GM23248 (cell line): ENCODE measurements around the gene POLA1. TPM values are rescaled to one million over a fixed set of nuclear protein-coding genes. Genes with fewer than 3 reads are reported as not detected.

Source experiments
- DNase-seq: peaks from one replicate; pipeline ENCODE4 v3.0.0-alpha.2; 2015
- H2AFZ ChIP-seq: fragments of 200-600 bp; sonication (generic); 2 replicates; pipeline ENCODE4 v1.6.1; 2016; ENCODE audit warnings: antibody characterized with exemption
- H3F3A ChIP-seq: fragments of 200-600 bp; sonication (generic); 2 replicates; pipeline ENCODE4 v1.6.1; 2016; ENCODE audit warnings: mild to moderate bottlenecking, antibody characterized with exemption, mixed run types; ENCODE audit not compliant: insufficient read depth
- H3K27ac ChIP-seq: fragments of 200-600 bp; sonication (generic); 2 replicates; pipeline ENCODE4 v1.5.1; 2016; ENCODE audit warnings: mild to moderate bottlenecking
- H3K27me3 ChIP-seq: fragments of 200-600 bp; sonication (generic); replicated peaks from 2 replicates; pipeline ENCODE4 v1.6.1; 2016; ENCODE audit warnings: mild to moderate bottlenecking; ENCODE audit not compliant: insufficient read depth
- H3K36me3 ChIP-seq: fragments of 200-600 bp; sonication (generic); 2 replicates; pipeline ENCODE4 v1.6.1; 2016; ENCODE audit warnings: low read depth, mild to moderate bottlenecking
- H3K4me1 ChIP-seq: fragments of 200-600 bp; sonication (generic); 2 replicates; pipeline ENCODE4 v1.6.1; 2016; ENCODE audit warnings: mild to moderate bottlenecking; ENCODE audit not compliant: insufficient read depth
- H3K4me2 ChIP-seq: fragments of 200-600 bp; sonication (generic); one replicate; pipeline ENCODE4 v1.6.1; 2016; ENCODE audit warnings: mild to moderate bottlenecking; ENCODE audit not compliant: unreplicated experiment
- H3K4me3 ChIP-seq: fragments of 200-600 bp; sonication (generic); 2 replicates; pipeline ENCODE4 v1.5.1; 2016; ENCODE audit warnings: mild to moderate bottlenecking
- H3K79me2 ChIP-seq: fragments of 200-600 bp; sonication (generic); 2 replicates; pipeline ENCODE4 v1.6.1; 2016; ENCODE audit warnings: mild to moderate bottlenecking; ENCODE audit not compliant: insufficient read depth
- H3K9ac ChIP-seq: fragments of 200-600 bp; sonication (generic); 2 replicates; pipeline ENCODE4 v1.6.1; 2016; ENCODE audit warnings: mild to moderate bottlenecking
- H3K9me2 ChIP-seq: fragments of 200-600 bp; sonication (generic); 2 replicates; pipeline ENCODE4 v1.6.1; 2016; ENCODE audit warnings: mixed run types, mild to moderate bottlenecking, moderate library complexity; ENCODE audit not compliant: insufficient read depth
- H3K9me3 ChIP-seq: fragments of 200-600 bp; sonication (generic); one replicate; pipeline ENCODE4 v1.6.1; 2017; ENCODE audit warnings: low read depth
- H4K20me1 ChIP-seq: fragments of 200-600 bp; sonication (generic); 2 replicates; pipeline ENCODE4 v1.6.0; 2016; ENCODE audit not compliant: insufficient read depth
- EZH2 ChIP-seq: fragments of 200-600 bp; sonication (generic); IDR thresholded peaks from 2 replicates; pipeline ENCODE4 v1.6.1; 2018; ENCODE audit warnings: antibody characterized with exemption, mild to moderate bottlenecking; ENCODE audit not compliant: insufficient read depth, poor library complexity, severe bottlenecking
- EZH2phosphoT487 ChIP-seq: fragments of 200-600 bp; sonication (generic); IDR thresholded peaks from 2 replicates; pipeline ENCODE4 v1.6.1; 2018; ENCODE audit warnings: antibody characterized with exemption, moderate library complexity, mild to moderate bottlenecking, low read depth; ENCODE audit not compliant: insufficient read depth
- WGBS, 2 experiments: methylation state at CpG; one replicate each; pipeline ENCODE4 v1.1.6; 2015 to 2017; ENCODE audit warnings: low lambda C conversion rate in 2 of 2, low coverage in 1 of 2; ENCODE audit errors: missing lambda C conversion rate in 2 of 2; 5-methylcytosine and 5-hydroxymethylcytosine counted together
- in situ Hi-C: fragments of 300-500 bp; cut with MboI; formaldehyde crosslinking; loops from 2 replicates; pipeline ENCODE4 v1.15.0; 2020
- polyA plus RNA-seq: library from polyadenylated mRNA; unstranded; fragments of >200 nt; fragmentation: Nextera tagmentation; extraction: Ambion mirVana; gene quantifications from 2 replicates; pipeline ENCODE4 v1.2.1, GENCODE V29; 2016
- total RNA-seq: library from RNA; depleted of rRNA; stranded (reverse); fragments of >200 nt; shearing (Covaris generic); gene quantifications from 2 replicates; pipeline ENCODE4 v1.2.3, GENCODE V29; 2014

POLA1 gene
- total and polyA plus RNA-seq, 2 experiments from 2014 or later, result 4.1 to 6.7 TPM

DNA sequence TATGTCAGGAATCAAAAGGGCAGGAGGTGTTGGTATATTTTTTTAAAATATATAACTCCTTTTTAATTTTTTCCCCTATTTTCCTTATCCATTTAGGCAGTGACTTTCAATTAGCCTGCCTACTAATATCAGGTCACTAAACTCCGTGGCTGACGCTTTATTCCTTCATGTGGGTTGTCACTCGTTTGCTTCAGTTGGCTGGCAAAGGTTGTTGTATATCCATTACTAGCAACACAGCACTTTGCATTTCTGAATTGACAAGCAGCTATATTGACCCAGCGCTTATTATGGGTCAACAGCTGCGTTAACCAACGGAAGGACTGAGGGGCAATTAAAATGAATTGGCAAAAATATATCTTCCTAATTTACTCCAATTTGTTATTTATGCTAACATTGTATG, 234.4 kb downstream of the POLA1 start:
- Histone ChIP-seq H3K36me3 (no peaks in the 10 kb centered on the region), H3K27me3 (no peaks in the 10 kb centered on the region), H3K4me3 (no peak overlapping the region), H3K4me1 (no peaks in the 10 kb centered on the region), H3K9me2 (no peaks in the 10 kb centered on the region), H3K79me2 (no peaks in the 10 kb centered on the region), H2AFZ (no peak overlapping the region), H3K4me2 (no peak overlapping the region), H3K9ac (no peak overlapping the region), H3K9me3 (no peaks in the 10 kb centered on the region), H4K20me1 (no peaks in the 10 kb centered on the region), H3F3A (no peaks in the 10 kb centered on the region), H3K27ac (no peak overlapping the region)
- DNase-seq, result no peak
- in situ Hi-C loops, result no loop called here
- no peak for TF ChIP-seq EZH2
- TF ChIP-seq EZH2phosphoT487, result no peak
- 100% methylated on average over 6 of the region's 6 CpGs for WGBS, 2 experiments

DNA sequence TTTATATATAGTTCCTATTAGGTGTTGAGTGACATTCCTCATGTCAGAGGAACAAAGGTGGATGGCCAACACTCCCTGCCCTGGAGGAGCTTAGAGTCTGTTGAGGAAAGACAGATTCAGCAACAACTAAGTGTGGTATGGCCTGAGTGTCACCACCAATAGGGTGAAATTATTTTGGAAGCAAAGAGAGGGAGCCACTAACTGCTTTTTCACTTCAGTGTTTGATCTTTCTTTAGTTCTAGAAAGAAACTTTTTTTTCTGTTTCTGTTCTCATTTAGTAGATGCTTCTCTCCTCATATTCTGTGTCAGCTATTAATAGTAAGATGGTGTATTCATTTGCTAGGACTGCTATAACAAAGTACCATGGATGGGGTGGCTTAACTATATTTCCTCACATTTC, 240.6 kb downstream of the POLA1 start:
- Histone ChIP-seq H3K27me3 (no peaks in the 10 kb centered on the region), H2AFZ (no peak overlapping the region), H3K79me2 (no peaks in the 10 kb centered on the region), H3K9me2 (no peaks in the 10 kb centered on the region), H3F3A (no peaks in the 10 kb centered on the region), H3K4me1 (no peaks in the 10 kb centered on the region), H3K27ac (no peak overlapping the region), H3K4me3 (no peak overlapping the region), H4K20me1 (no peaks in the 10 kb centered on the region), H3K4me2 (no peak overlapping the region), H3K9ac (no peak overlapping the region), H3K36me3 (no peaks in the 10 kb centered on the region), H3K9me3 (no peaks in the 10 kb centered on the region)
- TF ChIP-seq EZH2phosphoT487, result no peak
- no peak for TF ChIP-seq EZH2
- DNase-seq, result no peak
- in situ Hi-C loops, result no loop called here

- Histone ChIP-seq H3K9me2 (no peaks in the 10 kb centered on the region), H3K9me3 (no peaks in the 10 kb centered on the region), H3F3A (no peaks in the 10 kb centered on the region), H3K79me2 (no peaks in the 10 kb centered on the region), H3K36me3 (no peaks in the 10 kb centered on the region), H4K20me1 (no peaks in the 10 kb centered on the region), H3K27ac (no peak overlapping the region), H3K27me3 (no peaks in the 10 kb centered on the region), H2AFZ (no peak overlapping the region), H3K4me3 (no peak overlapping the region), H3K4me1 (no peaks in the 10 kb centered on the region), H3K4me2 (no peak overlapping the region), H3K9ac (no peak overlapping the region)
- DNase-seq, result no peak
- in situ Hi-C loops, result no loop called here
- TF ChIP-seq EZH2 (no peak), EZH2phosphoT487 (no peak)
- WGBS, 2 experiments, result 34 to 36% methylated on average over 4 of the region's 4 CpGs
Observed at GRCh38 chrX:24945009-24945408, 251.3 kb downstream of the POLA1 start.

GRCh38 chrX:24946369-24946768, 252.7 kb downstream of the POLA1 start:
- no peaks in the 10 kb centered on the region for H3F3A ChIP-seq
- in situ Hi-C loops, result no loop called here
- H3K9me3 ChIP-seq, result no peaks in the 10 kb centered on the region
- DNase-seq, result no peak
- no peak overlapping the region for H2AFZ ChIP-seq
- H3K27ac ChIP-seq, result no peak overlapping the region
- no peak overlapping the region for H3K4me2 ChIP-seq
- no peaks in the 10 kb centered on the region for H3K79me2 ChIP-seq
- H3K27me3 ChIP-seq, result no peaks in the 10 kb centered on the region
- H3K9ac ChIP-seq, result no peak overlapping the region
- no peaks in the 10 kb centered on the region for H3K9me2 ChIP-seq
- H3K4me3 ChIP-seq, result no peak overlapping the region
- no peaks in the 10 kb centered on the region for H3K36me3 ChIP-seq
- no peaks in the 10 kb centered on the region for H3K4me1 ChIP-seq
- no peak for TF ChIP-seq EZH2
- no peak for TF ChIP-seq EZH2phosphoT487
- H4K20me1 ChIP-seq, result no peaks in the 10 kb centered on the region

DNA sequence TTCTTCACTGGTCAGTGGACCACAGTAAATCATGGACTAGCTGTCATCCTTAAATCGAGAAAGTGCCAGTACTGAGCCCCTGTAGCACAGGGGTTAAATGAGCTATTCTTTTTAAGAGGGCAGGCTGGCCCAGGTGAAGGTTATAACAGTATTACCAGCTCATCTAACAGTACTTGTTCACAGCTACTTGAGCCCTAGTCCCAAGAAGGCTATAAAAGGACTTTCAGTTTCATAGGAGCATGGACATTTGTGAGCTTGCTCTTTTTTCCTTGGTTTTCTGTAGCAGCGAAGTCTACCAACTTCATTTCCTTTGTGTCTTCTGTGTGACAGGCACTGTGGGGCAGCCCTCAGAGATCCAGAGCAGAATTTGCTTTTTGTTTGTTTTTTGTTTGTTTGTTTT, 261.0 kb downstream of the POLA1 start:
- Histone ChIP-seq H3K4me3 (no peak overlapping the region), H3K36me3 (no peaks in the 10 kb centered on the region), H3K27me3 (no peaks in the 10 kb centered on the region), H3K4me1 (0 out of 2 replicates have a peak, but pooled peaks cover 4% of the 10 kb centered on the region), H3K4me2 (no peak overlapping the region), H3K9me2 (no peaks in the 10 kb centered on the region), H2AFZ (no peak overlapping the region), H3K9ac (no peak overlapping the region), H4K20me1 (no peaks in the 10 kb centered on the region), H3F3A (no peaks in the 10 kb centered on the region), H3K79me2 (no peaks in the 10 kb centered on the region), H3K27ac (no peak overlapping the region), H3K9me3 (no peaks in the 10 kb centered on the region)
- DNase-seq, result no peak
- in situ Hi-C loops, result no loop called here
- TF ChIP-seq EZH2 (no peak), EZH2phosphoT487 (no peak)
- WGBS, 2 experiments, result 96 to 100% methylated on average over 2 of the region's 2 CpGs
